DOHH2 (cell line): ENCODE results near the gene POLRMT.

Source experiments
- CTCF ChIP-seq: fragments of 200-600 bp; sonication (generic); IDR thresholded peaks from one replicate; pipeline ENCODE4 v1.5.1; 2014; ENCODE audit warnings: antibody characterized with exemption, mild to moderate bottlenecking, low read depth, low read length; ENCODE audit not compliant: poor library complexity, severe bottlenecking
- EZH2phosphoT487 ChIP-seq: fragments of 200-600 bp; sonication (generic); IDR thresholded peaks from 2 replicates; pipeline ENCODE4 v1.6.1; 2017; ENCODE audit warnings: borderline replicate concordance, mild to moderate bottlenecking, antibody characterized with exemption, low read length, moderate library complexity, mixed read lengths

DNA sequence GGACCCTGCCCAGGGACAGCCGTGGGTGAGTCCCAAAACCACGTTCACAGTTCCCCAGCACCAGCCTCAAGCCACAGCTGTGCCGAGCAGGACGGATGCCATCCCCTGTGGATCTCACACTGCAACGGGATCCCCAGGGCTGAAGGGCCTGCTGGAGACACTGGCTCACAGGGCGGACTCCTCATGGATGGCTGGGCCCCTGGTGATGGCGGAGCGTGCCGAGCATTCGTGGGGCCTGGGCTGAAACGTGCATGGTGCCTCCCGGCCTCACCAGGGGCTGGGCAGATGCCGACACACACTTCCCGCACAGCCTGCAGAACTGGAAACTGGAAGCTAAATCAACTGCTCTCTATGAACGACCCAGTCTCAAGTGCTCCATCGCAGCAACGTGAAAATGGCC is 20.1 kb upstream of the POLRMT start:
- TF ChIP-seq CTCF (no peak), EZH2phosphoT487 (no peak)
